H1 (cell line): ENCODE measurements around the gene SHISA9. TPM values are rescaled to one million over a fixed set of nuclear protein-coding genes. Genes with fewer than 3 reads are reported as not detected.

ENCODE experiments used
- CTCF ChIA-PET: fragments of 300-600 bp; sonication (Branson Sonifier 250); formaldehyde crosslinking; loops from one replicate; lab custom pipeline; 2021; ENCODE audit not compliant: partially characterized antibody; lab: Charles Lee
- POLR2A ChIA-PET: fragments of 300-600 bp; sonication (Branson Sonifier 250); formaldehyde crosslinking; loops from one replicate; lab custom pipeline; 2021; ENCODE audit warnings: inconsistent platforms; ENCODE audit not compliant: partially characterized antibody; lab: Charles Lee
- DNase-seq, 2 experiments: peaks; one replicate each; pipeline versions ENCODE4 v3.0.0 to v3.0.0-alpha.2; 2010 to 2022; ENCODE audit warnings: low spot score in 2 of 2, low read depth in 1 of 2, mixed read lengths in 1 of 2
- FAIRE-seq: peaks from 2 replicates; lab custom pipeline; 2011; peaks lifted over from hg19 to GRCh38; lab: Jason Lieb, UNC
- H2AFZ ChIP-seq: 2 replicates; pipeline ENCODE4 v1.8.1; 2012; ENCODE audit warnings: low read length, inconsistent platforms
- H2AK5ac ChIP-seq: 2 replicates; pipeline ENCODE4 v1.6.1; 2013; ENCODE audit warnings: low read depth, low read length
- H2BK120ac ChIP-seq: replicated peaks from 2 replicates; pipeline ENCODE3; 2013; ENCODE audit warnings: low read depth, low read length, inconsistent platforms
- H2BK12ac ChIP-seq: 2 replicates; pipeline ENCODE4 v1.6.1; 2013; ENCODE audit warnings: low read depth, low read length
- H2BK15ac ChIP-seq: 2 replicates; pipeline ENCODE4 v1.6.1; 2013; ENCODE audit warnings: low read length
- H2BK20ac ChIP-seq: 2 replicates; pipeline ENCODE4 v1.6.1; 2013; ENCODE audit warnings: low read length
- H2BK5ac ChIP-seq: 2 replicates; pipeline ENCODE4 v1.6.1; 2013; ENCODE audit warnings: low read depth, low read length
- H3K14ac ChIP-seq: 2 replicates; pipeline ENCODE4 v1.6.1; 2013; ENCODE audit warnings: inconsistent platforms; ENCODE audit not compliant: insufficient read length
- H3K18ac ChIP-seq: 2 replicates; pipeline ENCODE4 v1.6.1; 2013; ENCODE audit warnings: low read length; ENCODE audit errors: extremely low read depth
- H3K23ac ChIP-seq: 2 replicates; pipeline ENCODE4 v1.6.1; 2013; ENCODE audit warnings: inconsistent platforms; ENCODE audit not compliant: insufficient read length
- H3K23me2 ChIP-seq: 2 replicates; pipeline ENCODE4 v1.6.1; 2013; ENCODE audit warnings: low read depth, low read length
- H3K27ac ChIP-seq: 2 replicates; pipeline ENCODE4 v1.6.1; 2011; ENCODE audit warnings: low read depth, low read length, inconsistent platforms
- H3K27me3 ChIP-seq, 4 experiments: replicated peaks in 1 of 4; 1 replicate in 1 of 4; 2 replicates in 3 of 4; pipeline versions ENCODE4 v1.6.1 to v1.8.1; 2011 to 2013; ENCODE audit warnings: low read length in 3 of 4, mild to moderate bottlenecking in 3 of 4, inconsistent platforms in 2 of 4, mixed read lengths in 2 of 4, moderate library complexity in 1 of 4; ENCODE audit not compliant: control insufficient read depth in 3 of 4, insufficient read depth in 3 of 4; ENCODE audit errors: extremely low read depth in 1 of 4
- H3K36me3 ChIP-seq, 4 experiments: 2 replicates each; pipeline versions ENCODE4 v1.6.1 to v1.8.1; 2011 to 2013; ENCODE audit warnings: mild to moderate bottlenecking in 4 of 4, low read length in 3 of 4, moderate library complexity in 2 of 4, control low read depth in 1 of 4, inconsistent platforms in 1 of 4; ENCODE audit not compliant: insufficient read depth in 4 of 4, control insufficient read depth in 2 of 4
- H3K4ac ChIP-seq: replicated peaks from 2 replicates; pipeline ENCODE3; 2013; ENCODE audit warnings: low read length, low read depth, mixed read lengths, inconsistent platforms; ENCODE audit not compliant: insufficient read length
- H3K4me1 ChIP-seq, 4 experiments: replicated peaks in 1 of 4; 1 replicate in 1 of 4; 2 replicates in 3 of 4; pipeline versions ENCODE4 v1.6.1 to v1.8.1; 2011 to 2013; ENCODE audit warnings: low read length in 3 of 4, inconsistent platforms in 2 of 4, mixed read lengths in 1 of 4; ENCODE audit not compliant: insufficient read depth in 4 of 4, control insufficient read depth in 3 of 4
- H3K4me2 ChIP-seq, 2 experiments: 2 replicates each; pipeline versions ENCODE4 v1.6.1 to v1.8.1; 2011 to 2013; ENCODE audit warnings: low read depth in 2 of 2, low read length in 2 of 2, control low read depth in 1 of 2, inconsistent platforms in 1 of 2, mild to moderate bottlenecking in 1 of 2; ENCODE audit not compliant: insufficient read depth in 1 of 2
- H3K4me3 ChIP-seq, 4 experiments: fragments of 200-600, 300-600 bp in 1 of 4; sonication (generic), shearing (Covaris generic), sonication (Bioruptor Twin) in 1 of 4; 2 replicates each; pipeline versions ENCODE4 v1.5.1 to v1.8.1; 2011 to 2016; ENCODE audit warnings: low read length in 4 of 4, low read depth in 3 of 4, control low read depth in 2 of 4, inconsistent platforms in 2 of 4, mild to moderate bottlenecking in 2 of 4, mixed read lengths in 1 of 4, moderate library complexity in 1 of 4; ENCODE audit not compliant: insufficient read depth in 2 of 4; ENCODE audit errors: extremely low read depth in 1 of 4
- H3K56ac ChIP-seq: replicated peaks from 2 replicates; pipeline ENCODE3; 2013; ENCODE audit warnings: low read depth, mild to moderate bottlenecking, mixed read lengths, low read length, inconsistent platforms; ENCODE audit not compliant: insufficient read length
- H3K79me1 ChIP-seq: 2 replicates; pipeline ENCODE4 v1.6.1; 2013; ENCODE audit warnings: low read depth, low read length, control low read depth
- H3K79me2 ChIP-seq, 2 experiments: 2 replicates each; pipeline versions ENCODE4 v1.6.1 to v1.8.1; 2012 to 2013; ENCODE audit warnings: low read length in 2 of 2, mild to moderate bottlenecking in 2 of 2, inconsistent platforms in 1 of 2; ENCODE audit not compliant: insufficient read depth in 2 of 2, control insufficient read depth in 1 of 2
- H3K9ac ChIP-seq, 4 experiments: replicated peaks in 1 of 4; 1 replicate in 1 of 4; 2 replicates in 3 of 4; pipeline versions ENCODE4 v1.6.1 to v1.8.1; 2011 to 2013; ENCODE audit warnings: low read depth in 3 of 4, low read length in 3 of 4, control low read depth in 2 of 4, mild to moderate bottlenecking in 2 of 4, moderate library complexity in 2 of 4, inconsistent platforms in 1 of 4; ENCODE audit errors: extremely low read depth in 1 of 4
- H3K9me3 ChIP-seq, 2 experiments: 2 replicates each; pipeline versions ENCODE4 v1.6.1 to v1.8.1; 2012 to 2013; ENCODE audit warnings: mild to moderate bottlenecking in 2 of 2, moderate library complexity in 2 of 2, control low read depth in 1 of 2, inconsistent platforms in 1 of 2, low read depth in 1 of 2, low read length in 1 of 2, mixed read lengths in 1 of 2; ENCODE audit not compliant: insufficient read depth in 2 of 2
- H4K20me1 ChIP-seq, 2 experiments: replicated peaks in 1 of 2; 2 replicates each; pipeline versions ENCODE3 to v1.8.1; 2011 to 2013; ENCODE audit warnings: inconsistent platforms in 2 of 2, low read length in 2 of 2, mild to moderate bottlenecking in 1 of 2; ENCODE audit not compliant: insufficient read depth in 2 of 2, control insufficient read depth in 1 of 2
- H4K5ac ChIP-seq: 2 replicates; pipeline ENCODE4 v1.6.1; 2013; ENCODE audit warnings: low read length, low read depth, mixed read lengths, inconsistent platforms; ENCODE audit not compliant: insufficient read length
- H4K8ac ChIP-seq: 2 replicates; pipeline ENCODE4 v1.8.0; 2013; ENCODE audit warnings: mild to moderate bottlenecking, moderate library complexity, low read length, inconsistent platforms; ENCODE audit not compliant: insufficient read depth; ENCODE audit errors: extremely low read depth
- H4K91ac ChIP-seq: replicated peaks from 2 replicates; pipeline ENCODE3; 2013; ENCODE audit warnings: low read length, mixed read lengths, inconsistent platforms; ENCODE audit not compliant: insufficient read length
- BACH1 ChIP-seq: IDR thresholded peaks from 2 replicates; pipeline ENCODE4 v1.6.1; 2012; ENCODE audit warnings: low read length, improper control_type of control experiment
- BCL11A ChIP-seq, 2 experiments: IDR thresholded peaks; one replicate each; pipeline ENCODE4 v1.6.1; 2011; ENCODE audit warnings: low read depth in 2 of 2, low read length in 2 of 2, mild to moderate bottlenecking in 2 of 2
- CHD1 ChIP-seq: IDR thresholded peaks from 2 replicates; pipeline ENCODE4 v1.6.1; 2012; ENCODE audit warnings: low read depth, low read length, improper control_type of control experiment
- GABPA ChIP-seq: IDR thresholded peaks from 2 replicates; pipeline ENCODE4 v1.6.1; 2011; ENCODE audit warnings: mild to moderate bottlenecking, low read length, moderate library complexity, borderline replicate concordance; ENCODE audit not compliant: insufficient read depth
- TEAD4 ChIP-seq: IDR thresholded peaks from 2 replicates; pipeline ENCODE4 v1.6.1; 2012; ENCODE audit warnings: low read depth, low read length, inconsistent platforms, mixed read lengths
- YY1 ChIP-seq: IDR thresholded peaks from 2 replicates; pipeline ENCODE4 v1.6.1; 2011; ENCODE audit warnings: low read depth, mild to moderate bottlenecking, low read length
- ZNF274 ChIP-seq: IDR thresholded peaks from 2 replicates; pipeline ENCODE4 v1.7.0; 2012; ENCODE audit warnings: low read length, borderline replicate concordance; ENCODE audit errors: extremely low read depth
- WGBS, 2 experiments: shearing (Covaris generic) in 1 of 2; methylation state at CpG; one replicate each; pipeline versions ENCODE4 v1.1.6 to v1.1.7; 2013 to 2015; ENCODE audit warnings: low lambda C conversion rate in 2 of 2, mixed read lengths in 2 of 2, inconsistent platforms in 1 of 2, low coverage in 1 of 2, missing lambda C conversion rate in 1 of 2; ENCODE audit not compliant: insufficient replicate concordance in 2 of 2, insufficient coverage in 1 of 2, insufficient read length in 1 of 2; ENCODE audit errors: extremely low coverage in 1 of 2, missing lambda C conversion rate in 1 of 2; 5-methylcytosine and 5-hydroxymethylcytosine counted together
- polyA plus RNA-seq, 7 experiments: library from polyadenylated mRNA; depleted of rRNA in 3 of 7; stranded (reverse) in 5 of 7; unstranded in 2 of 7; fragments of >200 nt in 5 of 7; fragments of 200-250 nt in 2 of 7; gene quantifications; 1 replicate in 5 of 7; 2 replicates in 1 of 7; 4 replicates in 1 of 7; pipeline versions ENCODE4 v1.2.1 to v1.2.3, GENCODE V29; 2011 to 2013; ENCODE audit warnings: missing spikeins in 2 of 7, mixed read lengths in 2 of 7
- total RNA-seq: library from RNA; stranded (reverse); fragmentation: NEBNext Ultra II Directional; extraction: Animal tissue kit (Norgen Biotek cat#: 25700); gene quantifications from 2 replicates; pipeline ENCODE4 v1.2.1, GENCODE V29; 2021

The SHISA9 gene
- total and polyA plus RNA-seq, 2 of the 8 experiments (the other 6 are each of a cell fraction or from before 2014, with no cell fraction given) = 25.6 to 39.8 TPM

- no peak overlapping the region for H2BK5ac ChIP-seq
- no peak overlapping the region for H3K4me3 ChIP-seq
- TF ChIP-seq GABPA (no peak), YY1 (no peak), CHD1 (no peak), BCL11A (IDR thresholded peaks at IDR 0.05; ENCODE audit: low read depth in 2 of 2, low read length in 2 of 2) (no peak), ZNF274 (no peak), BACH1 (no peak), TEAD4 (no peak)
- H3K23me2 ChIP-seq = no peaks in the 10 kb centered on the region
- no peaks in the 10 kb centered on the region for H3K27me3 ChIP-seq
- no peak overlapping the region for H2BK120ac ChIP-seq
- FAIRE-seq = no peak
- H4K20me1 ChIP-seq = no peaks in the 10 kb centered on the region
- no peak overlapping the region for H3K56ac ChIP-seq
- no peak overlapping the region for H2AK5ac ChIP-seq
- H3K36me3 ChIP-seq = peaks cover 0 to 2% (median 0%) of the 10 kb centered on the region in 4 experiments; a peak in 1 of 8 replicates
- no peak overlapping the region for H3K4me2 ChIP-seq
- no peak overlapping the region for H2BK15ac ChIP-seq
- peaks cover 0 to 17% (median 9%) of the 10 kb centered on the region in 4 experiments for H3K4me1 ChIP-seq
- H3K9ac ChIP-seq = no peak overlapping the region
- H2AFZ ChIP-seq = no peak overlapping the region
- H3K79me2 ChIP-seq = peaks cover 3 to 89% of the 10 kb centered on the region in 2 experiments; a peak in 3 of 4 replicates
- H3K23ac ChIP-seq = no peak overlapping the region
- no peak for DNase-seq
- H4K91ac ChIP-seq = peak overlapping the region; percentile 36
- H3K18ac ChIP-seq = no peak overlapping the region
- no peak overlapping the region for H3K4ac ChIP-seq
- H3K14ac ChIP-seq = no peak overlapping the region
- H2BK20ac ChIP-seq = no peak overlapping the region
- H3K79me1 ChIP-seq = peaks cover 4% of the 10 kb centered on the region
- H3K27ac ChIP-seq = no peak overlapping the region
- H4K5ac ChIP-seq = no peak overlapping the region
- H4K8ac ChIP-seq = no peak overlapping the region
- WGBS, 2 experiments = 89% methylated on average over 5 of the region's 5 CpGs; no CpG with 5 or more reads in 1 of the 2 experiments
- no peaks in the 10 kb centered on the region for H3K9me3 ChIP-seq
- POLR2A ChIA-PET = no interaction called here
- no peak overlapping the region for H2BK12ac ChIP-seq
- CTCF ChIA-PET = interaction anchor here (0.8 to 0.9 kb wide), 2 partner anchors 35 to 47 kb away, joined by 3 read pairs; no protein-coding TSS in a partner anchor
These were observed 41.5 kb downstream of the SHISA9 start for GRCh38 chr16:12942861-12943260.
